Activated CD4-positive, alpha-beta T cell treated with anti-CD3 and anti-CD28 coated beads, Interleukin-2, Interleukin-6, amounts not matched to agents 100 ng/mL and 50 ng/mL, durations not matched to agents 16 hours and 8 hours (primary cell): Measurements from ENCODE around the gene ADCY9.
"Not testable (repeated sequence)": the region's sequence is repeated elsewhere in the genome, so short reads cannot be mapped to it uniquely, and the experiment has no call there.

Experiments used
- DNase-seq: peaks from one replicate; pipeline ENCODE4 v3.0.0-alpha.2; 2020

ADCY9 gene

DNA sequence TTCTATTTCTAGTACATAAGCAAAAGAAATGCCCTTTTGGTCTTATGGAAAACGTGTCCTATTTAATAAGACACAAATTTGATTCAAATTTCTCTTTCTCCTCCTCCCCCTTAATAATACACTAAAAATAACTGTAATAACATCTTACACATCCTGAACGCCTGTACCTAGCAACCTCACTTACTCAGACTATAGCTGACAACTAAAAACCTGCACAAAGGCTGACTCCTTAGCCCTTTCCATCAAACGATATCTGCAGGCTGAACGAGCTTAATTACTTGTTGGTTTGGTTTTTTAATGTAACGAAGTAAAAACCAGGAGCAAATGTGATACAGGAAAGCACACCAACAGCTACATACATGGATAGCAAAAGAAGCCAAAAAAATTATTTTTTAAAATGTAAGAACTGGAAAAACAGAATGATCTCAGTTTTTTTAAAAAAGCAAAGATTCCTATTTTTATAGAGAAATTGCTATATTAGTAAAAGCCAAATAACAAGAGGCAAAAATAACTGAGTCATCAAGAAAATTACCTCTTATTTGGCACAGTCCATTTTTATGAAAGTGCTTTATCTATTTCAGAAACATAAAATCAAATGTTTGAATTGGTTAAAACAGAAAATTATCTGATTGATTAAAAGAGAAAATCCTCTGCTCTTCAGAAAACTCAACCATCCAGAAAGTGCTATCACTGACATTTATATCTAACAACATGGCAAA is 23.5 kb downstream of the ADCY9 start:
- DNase-seq = no peak

DNA sequence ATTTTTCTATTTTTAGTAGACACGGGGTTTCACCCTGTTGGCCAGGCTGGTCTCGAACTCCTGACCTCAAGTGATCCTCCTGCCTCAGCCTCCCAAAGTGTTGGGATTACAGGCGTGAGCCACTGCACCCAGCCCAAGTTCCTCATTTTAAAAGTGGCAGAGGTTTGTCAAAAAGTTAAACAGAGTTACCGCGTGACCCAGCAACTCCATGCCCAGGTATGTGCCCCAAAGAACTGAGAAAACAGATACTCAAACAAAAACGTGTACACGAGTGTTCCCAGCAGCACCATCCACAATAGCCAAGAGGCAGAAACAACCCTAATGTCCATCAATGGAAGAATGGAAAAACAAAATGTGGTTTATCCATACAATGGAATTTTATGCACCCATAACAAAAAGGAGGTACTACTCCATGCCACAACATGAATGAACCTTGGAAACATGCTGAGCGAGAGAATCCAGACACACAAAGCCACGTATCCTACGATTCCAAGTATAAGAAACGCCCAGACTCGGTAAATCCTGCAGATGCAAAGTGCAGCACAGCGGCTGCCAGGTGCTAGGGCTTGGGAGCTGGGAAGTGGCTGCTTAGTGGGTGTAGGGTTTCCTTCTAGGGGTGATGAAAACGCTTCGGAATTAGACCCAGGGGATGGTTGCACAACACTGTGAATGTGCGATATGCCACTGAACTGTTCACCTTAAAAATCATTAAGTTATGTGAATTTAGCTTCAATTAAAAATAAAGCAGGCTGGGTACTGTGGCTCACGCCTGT is 24.8 kb downstream of the ADCY9 start:
- DNase-seq = no peak

DNA sequence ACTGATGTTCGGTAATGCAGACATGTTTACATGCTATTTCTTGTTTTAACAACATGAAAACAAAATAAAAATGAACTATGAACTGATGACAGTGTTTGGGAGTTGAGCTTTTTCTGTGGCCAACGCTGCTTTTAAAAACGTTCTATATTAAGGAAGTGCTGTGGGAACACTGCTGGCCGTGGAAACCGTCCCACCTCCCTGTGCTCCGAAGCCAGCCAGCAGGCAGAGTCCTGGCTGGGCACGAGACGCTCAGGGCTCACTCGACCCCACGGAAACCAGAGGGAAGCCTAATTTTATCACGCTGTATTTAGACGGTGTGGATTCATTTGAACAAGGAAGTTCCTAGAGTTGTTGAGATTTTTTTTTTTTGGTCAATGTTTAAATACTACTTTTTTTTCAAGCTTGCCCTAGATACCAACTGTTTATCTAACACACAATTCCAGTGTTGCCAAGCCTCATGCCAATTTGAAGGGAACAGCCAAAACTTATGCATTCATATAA is 25.8 kb downstream of the ADCY9 start:
- no peak for DNase-seq

DNA sequence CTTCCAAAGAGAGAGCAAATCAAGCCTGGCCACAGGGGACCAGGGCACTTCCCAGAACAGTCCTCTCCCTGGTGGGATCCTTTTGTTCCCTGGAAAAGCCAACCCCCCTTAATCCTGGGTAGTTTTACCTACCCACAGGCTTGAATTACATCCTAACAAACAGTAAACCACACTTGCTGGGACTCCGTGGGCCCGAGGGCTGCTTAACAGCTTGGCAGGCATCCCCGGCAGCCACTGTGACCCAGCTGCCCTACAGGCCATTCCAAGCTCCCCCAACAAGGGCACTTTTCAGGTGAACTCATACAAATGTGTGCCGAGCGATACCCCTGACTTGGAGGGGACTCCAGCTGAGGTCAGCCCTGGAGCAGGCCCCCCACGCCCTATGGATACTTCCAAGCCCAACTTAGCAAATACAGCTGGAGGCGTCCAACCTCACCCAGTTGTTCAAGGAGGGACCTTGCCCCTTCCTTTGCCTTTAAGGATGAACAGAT is 26.4 kb downstream of the ADCY9 start:
- DNase-seq = no peak

DNA sequence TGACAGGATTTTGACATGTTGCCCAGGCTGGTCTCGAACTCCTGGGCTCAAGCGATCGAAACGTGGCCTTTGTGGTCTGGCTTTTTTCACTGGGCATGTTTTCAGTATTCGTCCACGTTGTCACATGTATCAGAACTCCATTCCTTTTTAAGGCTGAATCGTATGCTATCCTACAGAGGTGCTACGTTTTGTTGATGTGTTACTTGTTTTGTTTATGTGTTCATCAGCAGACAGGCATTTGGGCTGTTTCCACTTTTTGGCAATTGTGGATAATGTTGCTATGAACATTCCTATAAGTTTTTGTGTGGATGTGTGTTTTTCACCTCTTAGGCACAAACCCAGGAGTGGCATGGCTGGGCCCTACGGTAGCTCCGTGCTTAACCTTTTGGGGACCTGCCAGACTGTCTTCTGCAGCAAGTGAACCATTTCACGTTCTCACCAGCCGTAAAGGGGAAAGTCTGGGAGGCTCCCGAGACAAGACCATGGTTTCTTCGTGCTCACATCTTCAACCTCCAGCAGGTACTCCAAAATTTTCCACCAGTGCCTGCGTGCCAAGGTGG is 26.9 kb downstream of the ADCY9 start:
- no peak for DNase-seq

DNA sequence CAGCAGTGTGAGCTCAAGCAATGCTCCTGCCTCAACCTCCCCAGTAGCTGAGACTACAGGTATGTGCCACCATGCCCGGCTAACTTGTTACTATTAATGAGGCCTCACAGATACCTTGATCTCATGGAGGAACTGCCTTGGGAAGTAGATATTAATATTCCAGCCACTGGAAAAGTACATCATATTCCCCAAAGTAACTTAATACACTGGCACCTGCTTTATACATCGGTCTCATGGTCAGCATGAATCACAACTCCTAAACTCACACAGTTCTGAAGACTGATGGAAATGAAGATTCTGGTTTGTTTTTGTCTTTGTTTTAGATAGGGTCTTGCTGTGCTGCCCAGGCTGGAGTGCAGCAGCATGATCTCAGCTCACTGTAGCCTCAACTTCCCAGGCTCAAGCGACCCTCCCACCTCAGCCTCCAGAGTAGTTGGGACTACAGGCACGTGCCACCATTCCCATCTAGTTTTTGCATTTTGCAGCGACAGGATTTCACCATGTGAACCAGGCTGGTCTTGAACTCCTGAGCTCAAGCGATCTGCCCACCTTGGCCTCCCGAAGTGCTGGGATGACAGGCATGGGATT is 28.2 kb downstream of the ADCY9 start:
- DNase-seq = no peak

DNA sequence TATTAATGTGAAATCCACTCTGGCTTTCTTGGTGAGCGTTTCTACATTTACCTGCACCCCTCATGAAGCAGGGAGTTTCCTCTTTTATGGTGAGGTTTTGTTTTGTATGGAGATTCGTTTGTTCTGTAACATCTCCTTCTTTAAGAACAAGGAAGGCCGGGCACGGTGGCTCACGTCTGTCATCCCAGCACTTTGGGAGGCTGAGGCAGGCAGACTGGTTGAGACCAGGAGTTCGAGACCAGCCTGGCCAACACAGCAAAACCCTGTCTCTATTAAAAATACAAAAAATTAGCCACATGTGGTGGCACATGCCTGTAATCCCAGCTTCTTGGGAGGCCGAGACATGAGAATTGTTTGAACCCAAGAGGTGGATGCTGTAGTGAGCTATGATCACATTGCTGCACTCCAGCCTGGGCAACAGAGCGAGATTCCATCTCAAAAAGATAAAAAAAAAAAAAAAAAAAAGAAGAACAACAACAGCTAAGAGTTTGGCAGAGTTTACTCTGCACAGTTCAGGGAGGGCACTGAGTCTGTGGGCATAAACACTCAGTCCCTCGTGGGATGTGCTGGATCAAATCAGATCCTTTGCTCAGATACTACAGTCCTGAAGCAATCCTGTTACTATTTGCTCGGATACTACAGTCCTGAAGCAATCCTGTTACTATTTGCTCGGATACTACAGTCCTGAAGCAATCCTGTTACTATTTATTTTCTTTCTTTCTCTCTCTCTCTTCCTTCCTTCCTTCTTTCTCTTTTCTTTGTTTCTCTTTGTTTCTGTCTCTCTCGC is 28.9 kb downstream of the ADCY9 start:
- no peak for DNase-seq

DNA sequence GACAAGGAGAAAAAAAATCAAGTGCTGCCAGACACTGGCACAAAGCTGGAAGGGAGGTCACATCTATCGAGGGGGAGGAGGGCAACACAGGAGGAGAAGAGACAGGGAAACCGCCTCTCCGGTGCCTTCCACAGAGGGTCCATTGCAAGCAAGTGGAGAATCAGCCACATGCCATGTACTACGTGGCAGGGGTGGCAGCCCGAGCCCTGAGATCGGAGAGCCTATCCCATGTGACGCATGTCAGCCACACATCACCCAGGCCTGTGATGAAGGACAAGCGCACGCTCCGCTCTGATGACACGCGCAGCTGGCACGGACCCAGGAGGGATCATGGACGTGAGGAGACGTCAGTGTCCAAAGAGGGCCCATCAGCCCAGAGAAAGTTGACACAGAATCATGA is 30.1 kb downstream of the ADCY9 start:
- DNase-seq = no peak

DNA sequence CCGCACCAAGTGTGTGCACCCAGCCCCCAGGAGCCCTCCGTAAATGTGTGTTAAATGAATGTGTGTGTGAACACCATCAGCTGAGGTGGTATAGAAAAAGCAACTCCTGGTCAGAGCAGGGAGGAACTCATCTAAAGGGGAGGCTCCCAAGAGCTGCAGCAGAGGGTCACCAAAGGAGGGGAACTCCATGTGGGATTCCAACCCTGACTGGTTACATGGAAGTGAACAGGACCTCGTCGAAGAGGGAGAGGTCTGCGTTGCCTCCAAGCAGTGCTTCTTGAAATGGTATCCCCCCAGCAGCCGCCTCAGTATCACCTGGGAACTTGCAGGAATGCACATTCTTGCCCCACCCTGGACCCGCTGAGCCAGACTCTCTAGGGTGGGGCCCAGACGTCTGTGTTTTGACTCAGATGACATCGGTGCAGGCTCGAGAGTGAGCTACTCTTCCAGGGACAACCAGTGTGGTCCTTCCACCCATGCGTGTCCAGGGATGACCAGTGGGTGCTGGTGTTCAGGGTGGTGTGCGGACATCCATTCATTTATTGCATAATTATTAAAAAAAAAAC is 30.8 kb downstream of the ADCY9 start:
- no peak for DNase-seq

DNA sequence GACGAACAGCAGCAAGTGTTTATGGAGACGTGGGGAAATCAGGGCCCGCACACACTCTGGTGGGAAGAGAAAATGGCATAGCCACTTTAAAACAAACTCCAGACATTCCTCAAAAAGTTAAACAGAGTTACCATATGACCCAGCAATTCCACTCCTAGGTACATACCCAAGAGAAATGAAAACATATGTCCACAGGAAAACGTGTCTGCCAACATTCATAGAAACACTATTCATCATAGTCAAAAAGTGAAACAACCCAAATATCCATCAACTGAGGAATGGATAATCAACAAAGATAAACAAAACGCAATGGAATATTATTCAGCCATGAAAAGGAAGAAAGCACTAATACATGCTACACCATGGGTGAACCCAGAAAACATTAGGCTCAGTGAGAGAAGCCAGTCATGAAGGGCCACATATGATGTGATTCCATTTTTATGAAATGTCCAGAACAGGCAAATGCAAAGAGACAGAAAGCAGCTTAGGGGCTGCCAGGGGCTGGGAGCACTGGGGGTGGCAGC is 32.8 kb downstream of the ADCY9 start:
- DNase-seq = no peak

DNA sequence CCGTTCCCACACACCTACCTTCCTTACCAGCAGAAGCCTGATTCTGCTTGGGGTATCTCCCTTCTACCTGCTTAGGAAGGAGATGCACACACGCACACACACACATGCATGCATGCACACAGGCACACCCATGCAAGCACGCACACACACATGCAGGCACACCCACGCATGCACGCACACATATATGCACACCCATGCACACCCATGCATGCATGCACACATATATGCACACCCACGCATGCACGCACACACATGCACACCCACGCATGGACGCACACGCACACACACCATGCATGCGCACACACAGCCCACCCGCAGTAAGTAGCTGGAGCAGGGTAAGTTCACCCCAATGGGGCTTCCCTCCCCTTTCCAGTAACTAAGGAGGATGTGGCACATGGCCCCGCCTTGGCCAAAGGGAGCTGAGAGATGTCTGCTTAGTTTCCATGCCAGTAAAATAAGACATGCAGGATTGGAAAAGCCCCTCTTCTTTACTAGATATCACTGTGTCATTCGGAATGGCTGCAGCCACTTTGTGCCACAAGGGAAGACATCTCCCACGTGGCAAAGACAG is 33.7 kb downstream of the ADCY9 start:
- DNase-seq = peak; percentile 5

DNA sequence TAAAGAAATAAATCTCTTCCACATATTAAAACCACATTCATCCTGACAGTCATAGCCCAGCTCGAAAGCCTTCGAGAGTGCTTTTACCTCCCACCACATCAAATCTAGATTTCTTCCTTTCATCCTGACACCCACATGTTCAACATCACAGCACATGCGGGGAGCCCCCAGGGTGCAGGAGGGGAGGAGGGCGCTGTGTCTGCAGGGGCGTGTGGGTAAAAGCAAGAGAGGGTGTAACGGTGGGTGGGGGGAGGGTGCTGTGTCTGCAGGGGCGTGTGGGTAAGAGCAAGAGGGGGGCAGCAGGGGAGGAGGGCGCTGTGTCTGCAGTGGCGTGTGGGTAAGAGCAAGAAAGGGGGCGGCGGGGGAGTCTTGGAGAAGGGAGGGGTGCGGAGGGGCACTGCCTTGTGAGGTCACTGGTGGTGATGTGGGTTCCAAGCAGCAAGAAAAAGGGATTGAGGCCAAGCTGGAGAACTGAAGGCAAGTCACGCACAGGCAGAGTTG is 34.7 kb downstream of the ADCY9 start:
- peak; percentile 26 for DNase-seq

DNA sequence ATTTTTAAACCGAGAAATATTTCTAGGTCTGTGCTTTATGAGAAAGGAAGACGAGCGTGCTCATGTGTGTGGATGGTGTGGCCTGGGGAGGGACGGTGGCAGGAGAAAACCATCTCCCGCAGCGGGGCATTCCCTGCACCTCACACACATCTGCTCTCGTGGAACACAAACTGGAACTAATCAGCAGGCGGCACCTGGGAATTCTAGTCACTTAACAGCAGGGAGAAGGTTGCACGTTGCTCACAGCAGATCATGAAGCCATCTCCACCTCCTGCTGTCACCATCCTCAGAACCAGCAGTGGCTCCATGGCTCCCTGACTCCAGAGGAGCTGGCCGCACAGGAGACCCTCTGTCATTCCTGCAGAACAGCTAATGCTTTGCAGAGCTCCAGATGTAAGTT is 35.2 kb downstream of the ADCY9 start:
- DNase-seq = no peak

DNA sequence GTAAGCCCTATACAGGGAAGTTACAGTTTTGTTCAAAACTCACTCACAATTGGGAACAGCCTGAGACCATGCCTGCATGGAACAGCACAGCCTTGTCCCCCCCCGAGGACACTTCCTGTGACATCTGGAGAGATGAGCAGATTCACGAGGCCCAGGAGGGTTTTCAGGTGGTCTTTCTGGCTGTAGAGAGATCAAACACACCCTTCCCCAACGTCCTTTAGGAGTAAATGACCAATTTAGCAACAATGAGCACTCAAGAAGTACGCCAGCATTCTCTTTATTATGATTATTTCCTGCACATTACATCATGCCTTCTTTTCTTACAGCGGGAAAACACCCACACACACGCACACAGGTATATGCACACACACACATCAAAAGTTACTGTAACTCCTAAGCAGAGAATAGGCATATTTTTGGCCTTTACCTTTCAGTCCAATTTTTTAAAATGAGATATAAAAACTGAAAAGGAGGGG is 39.0 kb downstream of the ADCY9 start:
- peak; percentile 27 for DNase-seq

DNA sequence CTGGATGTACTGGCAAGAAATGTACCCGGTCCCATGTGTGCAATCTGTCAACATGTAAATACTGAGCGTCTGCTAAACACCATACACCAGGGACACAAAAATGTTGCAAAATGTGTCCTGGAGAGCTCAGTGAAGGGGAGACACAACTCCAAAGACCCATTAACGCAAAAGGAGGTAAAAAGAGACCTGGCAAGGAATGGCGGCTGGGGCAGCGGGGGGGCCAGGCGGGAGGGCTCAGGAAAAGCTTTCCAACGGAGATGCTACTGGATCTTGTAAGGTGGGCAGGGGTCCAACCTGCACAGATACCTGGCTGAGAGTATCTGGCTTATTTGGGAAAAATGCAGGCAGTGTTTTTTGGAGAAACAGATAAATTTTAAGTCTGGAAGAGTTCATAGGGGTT is 40.7 kb downstream of the ADCY9 start:
- no peak for DNase-seq

DNA sequence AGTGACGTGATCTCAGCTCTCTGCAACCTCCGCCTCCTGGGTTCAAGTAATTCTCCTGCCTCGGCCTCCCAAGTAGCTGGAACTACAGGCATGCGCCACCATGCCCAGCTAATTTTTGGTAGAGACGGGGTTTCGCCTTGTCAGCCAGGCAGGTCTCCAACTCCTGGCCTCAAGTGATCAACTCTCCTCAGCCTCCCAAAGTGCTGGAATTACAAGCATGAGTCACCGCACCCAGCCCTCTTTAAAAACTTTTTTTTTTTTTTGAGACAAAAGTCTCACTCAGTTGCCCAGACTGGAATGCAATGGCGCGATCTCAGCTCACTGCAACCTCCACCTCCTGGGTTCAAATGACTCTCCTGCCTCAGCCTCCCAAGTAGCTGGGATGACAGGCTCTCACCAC is 43.1 kb downstream of the ADCY9 start:
- DNase-seq = not testable (repeated sequence)

DNA sequence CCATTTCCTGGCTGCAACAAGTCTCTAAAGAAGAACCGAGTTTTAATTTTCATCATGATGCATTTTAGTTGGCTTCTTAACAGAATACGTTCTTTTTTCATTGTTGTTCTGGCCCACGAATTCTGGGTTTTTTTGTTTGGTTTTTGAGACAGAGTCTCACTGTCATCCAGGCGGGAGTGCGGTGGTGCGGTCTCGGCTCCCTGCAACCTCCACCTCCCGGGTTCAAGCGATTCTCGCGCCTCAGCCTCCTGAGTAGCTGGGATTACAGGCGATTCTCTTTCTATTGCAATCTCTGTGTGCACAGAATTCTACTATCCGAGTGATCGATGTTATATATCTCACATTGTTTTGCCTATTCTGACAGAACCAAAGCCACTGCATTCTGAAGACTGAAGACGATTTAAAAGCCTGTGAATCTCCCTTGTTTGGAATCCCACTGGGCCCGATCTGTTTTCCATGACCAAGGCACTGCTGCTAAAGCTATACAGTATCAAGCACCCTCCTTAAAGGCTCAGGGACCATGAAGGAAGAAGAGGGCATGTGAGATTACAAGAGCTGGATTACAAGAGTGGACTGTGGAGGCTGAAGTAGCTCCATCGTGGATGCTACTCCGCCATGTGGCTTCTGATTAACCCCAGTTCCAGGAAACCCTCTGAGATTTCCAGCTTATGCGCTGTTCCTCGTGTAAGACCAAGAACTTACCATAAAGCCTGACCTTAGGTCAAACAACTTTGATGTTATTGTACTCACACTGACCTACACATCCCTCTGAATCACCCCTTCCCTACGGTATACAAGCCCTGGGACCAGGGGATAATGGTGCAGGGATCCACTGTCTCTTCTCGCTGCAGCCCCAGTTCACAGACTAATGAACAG is 44.3 kb downstream of the ADCY9 start:
- no peak for DNase-seq

DNA sequence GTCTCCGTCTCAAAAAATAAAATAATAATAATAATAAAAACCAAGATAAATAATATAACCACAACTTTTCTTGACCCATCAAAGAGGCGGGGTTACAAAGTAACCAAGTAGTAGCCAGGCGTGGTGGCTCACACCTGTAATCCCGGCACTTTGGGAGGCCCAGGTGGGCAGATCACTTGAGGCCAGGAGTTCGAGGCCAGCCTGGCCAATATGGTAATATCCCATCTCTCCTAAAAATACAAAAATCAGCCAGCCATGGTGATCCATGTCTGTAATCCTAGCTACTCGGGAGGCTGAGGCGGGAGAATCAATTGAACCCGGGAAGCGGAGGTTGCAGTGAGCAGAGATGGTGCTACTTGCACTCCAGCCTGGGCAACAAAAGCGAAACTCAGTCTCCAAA is 45.3 kb downstream of the ADCY9 start:
- no peak for DNase-seq

DNA sequence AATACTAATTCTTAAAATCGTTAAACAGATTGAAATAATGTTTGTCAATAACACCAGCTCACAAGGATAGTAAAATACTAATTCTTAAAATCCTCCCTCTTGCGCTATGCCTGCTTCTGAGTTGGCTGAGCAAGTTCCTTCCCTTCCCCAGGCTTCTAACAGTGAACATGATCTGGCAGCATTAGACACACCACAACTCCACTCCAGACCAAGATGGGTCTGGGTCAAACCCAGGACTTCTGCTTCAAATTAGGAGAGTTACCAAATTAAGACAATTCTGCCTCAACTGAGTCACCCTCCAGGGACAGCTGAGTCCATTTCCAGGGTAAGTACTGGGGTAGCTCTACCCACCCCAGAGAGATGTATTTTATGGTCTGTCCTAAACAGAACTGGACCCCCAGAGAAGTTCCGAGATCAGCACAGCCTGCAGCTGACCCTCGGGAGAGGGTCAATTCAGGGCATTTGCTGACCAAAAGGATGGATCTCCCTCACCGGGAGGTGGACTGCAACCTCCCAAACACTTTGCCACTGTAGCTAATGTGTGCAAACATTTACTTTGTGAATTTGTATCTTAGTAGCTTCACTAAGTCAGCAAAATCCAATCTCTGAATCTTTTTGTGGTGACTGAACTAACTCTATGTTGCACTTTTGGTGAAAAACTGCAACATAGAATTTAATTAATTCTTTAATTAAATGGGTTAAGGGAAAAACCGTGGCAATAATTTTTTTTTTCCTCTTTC is 48.8 kb downstream of the ADCY9 start:
- DNase-seq = no peak

DNA sequence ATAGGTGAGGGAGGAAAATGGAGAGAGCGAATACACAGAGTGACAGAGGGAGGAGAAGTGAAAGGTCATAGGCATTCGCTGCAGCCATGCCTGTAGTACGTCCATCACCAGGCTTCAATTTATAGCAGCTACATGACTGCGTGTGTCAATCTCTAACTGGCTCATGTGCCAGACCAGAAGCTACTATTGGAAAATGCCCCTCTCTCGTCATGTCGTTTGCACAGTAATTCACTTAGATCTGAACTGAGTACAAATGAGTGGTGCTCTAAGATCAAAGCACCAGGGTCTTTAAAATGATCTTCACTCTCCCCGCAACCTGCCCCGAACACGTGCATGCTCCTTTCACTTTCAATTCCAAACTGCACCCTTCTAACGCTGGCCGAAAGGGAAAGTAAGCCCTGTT is 51.3 kb downstream of the ADCY9 start:
- DNase-seq = peak; percentile 47
